GM12878 (cell line): ENCODE measurements around the gene YJU2. TPM values are rescaled to one million over a fixed set of nuclear protein-coding genes. Genes with fewer than 3 reads are reported as not detected.

Experiments used
- ATAC-seq: fragments of 200-7000 bp; cut with Tn5 transposase; 3 replicates; pipeline ENCODE4 v1.9.1; 2020; ENCODE audit warnings: mild to moderate bottlenecking, moderate library complexity
- BruUV-seq: library from RNA; stranded (reverse); fragments of 400-500 nt; replicated peaks from 2 replicates; lab custom pipeline; 2021; lab: Mats Ljungman, UMichigan
- CTCF ChIA-PET: fragments of 300-600 bp; sonication (Branson Sonifier 250); formaldehyde crosslinking; extraction: SDS; loops from one replicate; lab custom pipeline; 2021; ENCODE audit warnings: inconsistent platforms; lab: Yijun Ruan, JAX
- POLR2A ChIA-PET: fragments of 350-600 bp; formaldehyde crosslinking; extraction: SDS; loops from one replicate; lab custom pipeline; 2021; ENCODE audit warnings: inconsistent platforms; lab: Charles Lee
- RAD21 ChIA-PET: fragments of 300-600 bp; sonication (Branson Sonifier 250); formaldehyde crosslinking; loops from one replicate; lab custom pipeline; 2023; ENCODE audit warnings: antibody characterized with exemption; ENCODE audit not compliant: unreplicated experiment; lab: Charles Lee
- SMC1A ChIA-PET: fragments of 300-600 bp; sonication (Branson Sonifier 250); formaldehyde crosslinking; loops from one replicate; lab custom pipeline; 2023; ENCODE audit not compliant: unreplicated experiment, uncharacterized antibody; lab: Charles Lee
- DNase-seq: peaks from one replicate; pipeline ENCODE4 v3.0.0-alpha.2; 2011; ENCODE audit warnings: low read depth, low spot score
- FAIRE-seq: peaks from 3 replicates; lab custom pipeline; 2011; peaks lifted over from hg19 to GRCh38; lab: Jason Lieb, UNC
- H2AFZ ChIP-seq: 2 replicates; pipeline ENCODE4 v1.6.0; 2011; ENCODE audit warnings: low read depth, low read length, control low read depth; ENCODE audit not compliant: control insufficient read depth
- H3K27ac ChIP-seq: 2 replicates; pipeline ENCODE4 v1.5.1; 2011; ENCODE audit warnings: control low read depth; ENCODE audit not compliant: control insufficient read depth, insufficient read depth
- H3K27me3 ChIP-seq, 2 experiments: replicated peaks in 1 of 2; 2 replicates each; pipeline versions ENCODE4 v1.6.0 to v1.6.1; 2011; ENCODE audit warnings: low read length in 1 of 2; ENCODE audit not compliant: control insufficient read depth in 2 of 2, insufficient read depth in 2 of 2
- H3K36me3 ChIP-seq, 2 experiments: 2 replicates each; pipeline ENCODE4 v1.5.1; 2011; ENCODE audit warnings: low read length in 1 of 2; ENCODE audit not compliant: control insufficient read depth in 2 of 2, insufficient read depth in 2 of 2
- H3K4me1 ChIP-seq: 2 replicates; pipeline ENCODE4 v1.6.1; 2011; ENCODE audit warnings: mild to moderate bottlenecking, low read length, moderate library complexity, mixed read lengths; ENCODE audit not compliant: control insufficient read depth, insufficient read depth
- H3K4me2 ChIP-seq: 2 replicates; pipeline ENCODE4 v1.6.0; 2011; ENCODE audit warnings: control low read depth; ENCODE audit not compliant: control insufficient read depth, insufficient read depth
- H3K4me3 ChIP-seq: fragments of 200-600 bp; sonication (generic); 2 replicates; pipeline ENCODE4 v1.5.1; 2016
- H3K79me2 ChIP-seq: 2 replicates; pipeline ENCODE4 v1.6.0; 2011; ENCODE audit warnings: low read length; ENCODE audit not compliant: control insufficient read depth, insufficient read depth
- H3K9ac ChIP-seq: 2 replicates; pipeline ENCODE4 v1.8.0; 2011; ENCODE audit warnings: low read length, control low read depth, mixed read lengths; ENCODE audit not compliant: control insufficient read depth, insufficient read depth
- H3K9me3 ChIP-seq: replicated peaks from 3 replicates; pipeline ENCODE4 v1.5.1; 2011; ENCODE audit warnings: mild to moderate bottlenecking, low read length; ENCODE audit not compliant: control insufficient read depth, insufficient read depth
- H4K20me1 ChIP-seq: 2 replicates; pipeline ENCODE4 v1.6.0; 2011; ENCODE audit not compliant: control insufficient read depth, insufficient read depth
- RFX5 ChIP-seq: IDR thresholded peaks from 2 replicates; pipeline ENCODE4 v1.6.1; 2011; ENCODE audit warnings: low read depth, low read length, improper control_type of control experiment
- SPI1 ChIP-seq: IDR thresholded peaks from 2 replicates; pipeline ENCODE4 v1.6.1; 2011; ENCODE audit warnings: low read depth, mild to moderate bottlenecking, low read length, moderate library complexity, borderline replicate concordance; ENCODE audit not compliant: insufficient read depth
- WGBS: methylation state at CpG from one replicate; pipeline ENCODE4 v1.1.6; 2016; ENCODE audit warnings: low lambda C conversion rate; ENCODE audit not compliant: insufficient replicate concordance, insufficient coverage; ENCODE audit errors: missing lambda C conversion rate; 5-methylcytosine and 5-hydroxymethylcytosine counted together
- in situ Hi-C: fragments of 300-500 bp; cut with MboI; formaldehyde crosslinking; loops from 9 replicates; pipeline ENCODE4 v1.14.3; 2018; ENCODE audit warnings: mixed read lengths
- intact Hi-C: fragments of 100-400 bp; cut with micrococcal nuclease; formaldehyde crosslinking; loops from one replicate; pipeline ENCODE4 v1.14.2; 2022; ENCODE audit not compliant: unreplicated experiment
- polyA plus RNA-seq, 11 experiments: library from polyadenylated mRNA; depleted of rRNA in 4 of 11; unstranded in 6 of 11; stranded (reverse) in 5 of 11; fragments of >200 nt; fragmentation: Nextera tagmentation in 4 of 11; fragmentation: Illumina TruSeq in 1 of 11; extraction: Ambion mirVana in 4 of 11; extraction: Trizol in 1 of 11; gene quantifications; 1 replicate in 1 of 11; 2 replicates in 10 of 11; pipeline versions ENCODE4 v1.2.1 to v1.2.3, GENCODE V29; 2011 to 2016; ENCODE audit warnings: inconsistent platforms in 2 of 11, missing spikeins in 2 of 11, low read depth in 1 of 11
- total RNA-seq, 4 experiments: library from RNA; depleted of rRNA in 3 of 4; stranded (reverse); fragments of >200 nt in 3 of 4; fragmentation: Illumina TruSeq in 1 of 4; extraction: Trizol in 1 of 4; gene quantifications; 2 replicates each; pipeline versions ENCODE4 v1.2.1 to v1.2.3, GENCODE V29; 2013 to 2021

YJU2 gene
- total and polyA plus RNA-seq, 10 of the 15 experiments (the other 5 are each of a cell fraction or from before 2014, with no cell fraction given) = 0.26 to 40.7 (median 23.8) TPM

DNA sequence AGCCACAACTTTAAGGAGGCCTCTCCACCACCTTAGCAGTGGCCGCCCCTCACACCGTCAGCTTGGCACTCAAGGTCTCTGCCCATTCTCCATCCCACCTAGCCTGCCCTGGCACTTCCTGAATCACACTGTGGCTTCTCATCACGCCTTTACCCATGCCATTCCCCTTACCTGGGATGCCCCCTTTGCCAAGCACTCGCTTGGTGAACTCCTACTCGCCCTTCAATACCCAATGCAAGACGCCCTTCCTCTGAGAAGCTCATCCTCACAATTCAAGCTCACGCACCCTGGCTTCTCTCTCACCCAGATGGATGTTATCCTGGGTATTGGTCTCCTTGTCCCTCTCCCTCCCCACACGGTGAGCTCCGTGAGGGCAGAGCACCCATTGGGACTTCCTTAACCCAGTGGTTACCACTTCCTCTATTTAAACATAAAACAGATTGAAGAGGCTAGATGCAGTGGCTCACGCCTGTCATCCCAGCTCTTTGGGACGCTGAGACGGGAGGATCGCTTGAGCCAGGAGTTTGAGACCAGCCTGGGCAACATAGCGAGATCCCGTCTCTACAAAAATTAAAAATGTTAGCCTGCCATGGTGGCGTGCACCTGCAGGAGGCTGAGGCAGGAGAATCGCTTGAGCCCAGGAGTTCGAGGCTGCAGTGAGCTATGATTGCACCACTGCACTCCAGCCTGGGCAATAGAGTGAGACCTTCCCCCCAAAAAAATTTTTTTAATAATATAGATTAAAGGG lies 19.5 kb downstream of the YJU2 start:
- DNase-seq = no peak
- 86% methylated on average over 18 of the region's 18 CpGs for WGBS
- intact Hi-C loops = loop anchor here (2.0 to 5.0 kb wide), 2 partner anchors 136 to 258 kb away; partner anchors contain the start of genes CHAF1A and SH3GL1
- Histone ChIP-seq H3K79me2 (no peaks in the 10 kb centered on the region), H3K9ac (no peak overlapping the region), H3K4me3 (no peak overlapping the region), H3K4me2 (no peak overlapping the region), H3K9me3 (no peaks in the 10 kb centered on the region; the same call in 2 of the 3 replicates), H3K27ac (no peak overlapping the region), H3K27me3 (no peaks in the 10 kb centered on the region), H4K20me1 (no peaks in the 10 kb centered on the region), H3K4me1 (no peaks in the 10 kb centered on the region; the same call in 1 of the 2 replicates), H2AFZ (no peak overlapping the region), H3K36me3 (peaks cover 18 to 20% of the 10 kb centered on the region in 2 experiments)
- RAD21 ChIA-PET = interaction anchor here (0.9 to 2.8 kb wide), 7 partner anchors 77 to 260 kb away, joined by 3 to 10 read pairs (median 5); partner anchors contain the start of genes CHAF1A and MPND
- no peak for ATAC-seq
- SMC1A ChIA-PET = interaction anchor here (0.6 to 2.6 kb wide), 6 partner anchors 32 to 259 kb away, joined by 3 to 12 read pairs (median 4); no protein-coding TSS in a partner anchor
- CTCF ChIA-PET = interaction anchor here (0.6 to 5.4 kb wide), 33 partner anchors 9 to 258 kb away, joined by 3 to 78 read pairs (median 4); partner anchors contain the start of genes CHAF1A, EBI3, HDGFL2 and MPND
- BruUV-seq = no TSS peak
- POLR2A ChIA-PET = interaction anchor here (0.6 to 0.7 kb wide), 3 partner anchors 52 to 523 kb away, joined by 3 to 7 read pairs (median 3); no protein-coding TSS in a partner anchor
- in situ Hi-C loops = loop anchor here (5.0 kb wide), 1 partner anchor 86 kb away; no protein-coding TSS in a partner anchor
- no peak for TF ChIP-seq RFX5
- peak; percentile 49; the same call in 1 of the 2 replicates for TF ChIP-seq SPI1
- FAIRE-seq = no peak
